H1 (cell line): ENCODE data around the gene GRID1. TPM values are rescaled to one million over a fixed set of nuclear protein-coding genes. Genes with fewer than 3 reads are reported as not detected.

Experiments used
- KDM4A ChIP-seq: IDR thresholded peaks from one replicate; pipeline ENCODE4 v1.7.1; 2012; ENCODE audit warnings: low read depth, mild to moderate bottlenecking, moderate library complexity, low read length, inconsistent platforms; ENCODE audit not compliant: severe bottlenecking
- SP1 ChIP-seq: IDR thresholded peaks from 2 replicates; pipeline ENCODE4 v1.6.1; 2011; ENCODE audit warnings: low read depth, low read length
- polyA plus RNA-seq, 7 experiments: library from polyadenylated mRNA; depleted of rRNA in 3 of 7; stranded (reverse) in 5 of 7; unstranded in 2 of 7; fragments of >200 nt in 5 of 7; fragments of 200-250 nt in 2 of 7; gene quantifications; 1 replicate in 5 of 7; 2 replicates in 1 of 7; 4 replicates in 1 of 7; pipeline versions ENCODE4 v1.2.1 to v1.2.3, GENCODE V29; 2011 to 2013; ENCODE audit warnings: missing spikeins in 2 of 7, mixed read lengths in 2 of 7
- total RNA-seq: library from RNA; stranded (reverse); fragmentation: NEBNext Ultra II Directional; extraction: Animal tissue kit (Norgen Biotek cat#: 25700); gene quantifications from 2 replicates; pipeline ENCODE4 v1.2.1, GENCODE V29; 2021

The GRID1 gene
- total and polyA plus RNA-seq, 2 of the 8 experiments (the other 6 are each of a cell fraction or from before 2014, with no cell fraction given) = 0.22 to 0.30 TPM

DNA sequence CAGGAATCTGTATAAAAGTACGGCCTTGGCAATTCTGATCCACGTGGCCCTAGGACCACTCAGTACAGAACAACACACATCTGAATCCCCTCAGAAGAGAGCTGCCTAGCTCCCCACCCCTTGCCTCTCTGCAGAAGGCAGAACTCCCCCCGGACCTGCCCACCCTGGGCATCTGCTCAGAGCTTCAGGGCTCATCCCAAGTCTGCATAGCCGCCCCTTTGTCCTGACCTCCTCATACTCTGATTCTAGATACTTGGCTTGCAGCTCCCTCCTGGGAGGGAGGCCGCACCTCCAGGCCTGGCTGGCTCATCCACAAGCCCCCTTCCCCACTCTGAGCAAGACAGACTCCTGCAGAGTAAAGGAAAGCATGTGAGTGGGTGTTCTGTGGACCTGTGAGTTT is 49.6 kb downstream of the GRID1 start (continued):
- TF ChIP-seq KDM4A = no peak
- no peak for TF ChIP-seq SP1
